Mucosa of rectum (tissue), 2 donors: Measurements from ENCODE around the gene NACA.

Experiments used
- H3K27ac ChIP-seq, 2 donors: one replicate each; pipeline ENCODE4 v1.7.0; 2013; ENCODE audit warnings: inconsistent platforms in 2 of 2, low read depth in 2 of 2, low read length in 2 of 2
- H3K27me3 ChIP-seq, 2 donors: one replicate each; pipeline ENCODE4 v1.7.0; 2013; ENCODE audit warnings: low read length in 2 of 2; ENCODE audit not compliant: control insufficient read depth in 2 of 2, insufficient read depth in 2 of 2
- H3K36me3 ChIP-seq, 2 donors: one replicate each; pipeline ENCODE4 v1.7.0; 2013; ENCODE audit warnings: low read length in 2 of 2; ENCODE audit not compliant: control insufficient read depth in 2 of 2, insufficient read depth in 2 of 2
- H3K4me1 ChIP-seq, 2 donors: one replicate each; pipeline ENCODE4 v1.7.0; 2013; ENCODE audit warnings: low read length in 2 of 2, mild to moderate bottlenecking in 1 of 2; ENCODE audit not compliant: control insufficient read depth in 2 of 2, insufficient read depth in 2 of 2
- H3K4me3 ChIP-seq, 2 donors: one replicate each; pipeline ENCODE4 v1.7.0; 2013; ENCODE audit warnings: low read length in 2 of 2
- H3K9ac ChIP-seq, 2 donors: one replicate each; pipeline ENCODE4 v1.7.0; 2013; ENCODE audit warnings: low read length in 2 of 2, low read depth in 1 of 2, mild to moderate bottlenecking in 1 of 2
- H3K9me3 ChIP-seq, 2 donors: one replicate each; pipeline ENCODE4 v1.7.0; 2013; ENCODE audit warnings: low read length in 2 of 2; ENCODE audit not compliant: control insufficient read depth in 2 of 2
- donor health status: healthy.
- donor health status: Normal muscosa, but diverticular disease.

The NACA gene

GRCh38 chr12:56677680-56678079 lies 47.4 kb downstream of the NACA start:
- H3K9ac ChIP-seq, result peak overlapping the region in 1 of 2 donors; percentile 34
- peaks cover 24 to 28% of the 10 kb centered on the region in 2 donors for H3K4me1 ChIP-seq
- no peaks in the 10 kb centered on the region for H3K9me3 ChIP-seq
- H3K27me3 ChIP-seq, result no peaks in the 10 kb centered on the region
- H3K36me3 ChIP-seq, result peaks cover 0 to 19% of the 10 kb centered on the region in 2 donors
- no peak overlapping the region for H3K4me3 ChIP-seq
- H3K27ac ChIP-seq, result peak overlapping the region; percentile 51 to 52

DNA sequence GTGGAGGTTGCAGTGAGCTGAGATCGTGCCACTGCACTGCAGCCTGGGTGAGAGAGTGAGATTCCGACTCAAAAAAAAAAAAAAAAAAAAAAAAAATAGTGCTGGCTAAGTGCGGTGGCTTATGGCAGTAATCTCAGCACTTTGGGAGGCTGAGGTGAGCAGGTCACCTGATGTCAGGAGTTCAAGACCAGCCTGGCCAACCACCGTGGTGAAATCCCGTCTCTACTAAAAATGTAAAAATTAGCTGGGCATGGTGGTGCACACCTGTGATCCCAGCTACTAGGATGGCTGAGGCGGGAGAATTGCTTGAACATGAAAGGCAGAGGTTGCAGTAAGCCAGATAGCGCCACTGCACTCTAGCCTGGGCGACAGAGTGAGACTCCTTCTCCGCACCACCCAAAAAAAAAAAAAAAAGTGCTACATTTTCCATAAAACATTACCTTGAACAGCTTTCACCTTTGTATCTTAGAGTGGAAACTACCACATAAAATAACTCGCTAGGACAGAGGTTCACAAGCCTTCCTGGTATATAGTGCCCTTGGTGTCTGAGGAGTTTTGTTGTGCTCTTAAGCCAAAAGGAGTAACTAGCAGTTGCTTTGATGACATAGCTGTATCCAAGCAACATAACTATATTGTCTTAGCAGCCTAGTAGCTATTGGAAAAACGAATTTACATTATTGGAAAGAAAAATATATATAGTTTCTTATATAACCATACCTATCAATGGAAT lies 48.1 kb downstream of the NACA start:
- Histone ChIP-seq H3K36me3 (peaks cover 6 to 22% of the 10 kb centered on the region in 2 donors), H3K9me3 (no peaks in the 10 kb centered on the region), H3K9ac (peak overlapping the region in 1 of 2 donors; percentile 34), H3K27ac (peak overlapping the region; percentile 61 to 65), H3K27me3 (no peaks in the 10 kb centered on the region), H3K4me1 (peaks cover 19 to 32% of the 10 kb centered on the region in 2 donors), H3K4me3 (peak overlapping the region; percentile 16 to 31)

DNA sequence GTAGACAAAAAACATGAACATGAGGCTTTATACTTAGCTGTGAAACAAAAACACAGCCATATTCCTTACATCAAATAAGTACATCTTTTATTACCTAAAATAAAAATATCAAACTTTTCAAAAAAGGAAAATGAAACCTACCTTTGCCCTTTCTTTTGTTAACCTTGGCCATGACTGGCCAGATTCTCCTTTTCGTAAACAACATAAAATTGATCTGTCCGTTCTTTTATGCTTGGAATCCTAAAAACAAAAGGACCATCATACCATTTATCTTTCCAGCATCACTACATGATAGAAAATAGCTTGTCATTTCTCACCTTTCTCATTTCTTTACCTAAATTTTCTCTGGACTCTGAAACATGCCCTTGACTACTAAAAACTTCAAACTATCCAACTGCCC lies 53.5 kb downstream of the NACA start:
- Histone ChIP-seq H3K9ac (no peak overlapping the region), H3K36me3 (peaks cover 31 to 45% of the 10 kb centered on the region in 2 donors), H3K27me3 (no peaks in the 10 kb centered on the region), H3K27ac (peak overlapping the region; percentile 41 to 61), H3K9me3 (no peaks in the 10 kb centered on the region), H3K4me3 (no peak overlapping the region), H3K4me1 (peaks cover 18 to 29% of the 10 kb centered on the region in 2 donors)

- no peak overlapping the region for H3K4me3 ChIP-seq
- peak overlapping the region in 1 of 2 donors; percentile 24 for H3K9ac ChIP-seq
- H3K36me3 ChIP-seq, result peaks cover 35 to 50% of the 10 kb centered on the region in 2 donors
- H3K27ac ChIP-seq, result peak overlapping the region in 1 of 2 donors; percentile 41
- H3K9me3 ChIP-seq, result no peaks in the 10 kb centered on the region
- H3K27me3 ChIP-seq, result no peaks in the 10 kb centered on the region
- H3K4me1 ChIP-seq, result peaks cover 12 to 25% of the 10 kb centered on the region in 2 donors
Observed at GRCh38 chr12:56670836-56671235, 54.3 kb downstream of the NACA start.

DNA sequence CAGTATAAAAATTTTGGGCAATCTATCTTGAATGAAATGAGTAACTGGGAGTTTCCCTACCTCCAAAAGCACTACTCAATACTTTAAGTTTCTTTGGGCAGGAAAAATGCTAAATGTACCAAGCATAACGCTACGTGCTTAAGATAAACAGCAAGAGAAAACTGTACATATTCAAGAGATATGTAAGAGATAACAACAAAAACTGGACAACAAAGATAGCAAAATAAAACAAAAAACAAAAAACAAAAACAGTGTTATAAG lies 57.0 kb downstream of the NACA start:
- Histone ChIP-seq H3K4me1 (peaks cover 12 to 23% of the 10 kb centered on the region in 2 donors), H3K27me3 (no peaks in the 10 kb centered on the region), H3K9ac (no peak overlapping the region), H3K9me3 (no peaks in the 10 kb centered on the region), H3K4me3 (no peak overlapping the region), H3K27ac (no peak overlapping the region), H3K36me3 (peaks cover 40 to 68% of the 10 kb centered on the region in 2 donors)
